BE2C (cell line): ENCODE data around the gene ZNF385B.

Experiments used
- DNase-seq: peaks from one replicate; pipeline ENCODE4 v3.0.0-alpha.2; 2020
- H3K27me3 ChIP-seq: fragments of 250-450 bp; sonication (Bioruptor Pico); 2 replicates; pipeline ENCODE4 v1.5.1; 2020; ENCODE audit warnings: mild to moderate bottlenecking
- H3K36me3 ChIP-seq: fragments of 250-450 bp; sonication (Bioruptor Pico); 2 replicates; pipeline ENCODE4 v1.5.1; 2020; ENCODE audit warnings: mild to moderate bottlenecking
- H3K4me1 ChIP-seq: fragments of 250-450 bp; sonication (Bioruptor Pico); 2 replicates; pipeline ENCODE4 v1.5.1; 2020
- H3K4me3 ChIP-seq: 2 replicates; pipeline ENCODE4 v1.5.1; 2011; ENCODE audit warnings: low read depth, low read length
- H3K9me3 ChIP-seq: fragments of 250-450 bp; sonication (Bioruptor Pico); 2 replicates; pipeline ENCODE4 v1.5.1; 2020
- TF ChIP-seq, protein P1 (sequence below): IDR thresholded peaks from 2 replicates; pipeline ENCODE4 v1.5.1; 2012; ENCODE audit warnings: mild to moderate bottlenecking, low read depth, low read length

ZNF385B gene

DNA sequence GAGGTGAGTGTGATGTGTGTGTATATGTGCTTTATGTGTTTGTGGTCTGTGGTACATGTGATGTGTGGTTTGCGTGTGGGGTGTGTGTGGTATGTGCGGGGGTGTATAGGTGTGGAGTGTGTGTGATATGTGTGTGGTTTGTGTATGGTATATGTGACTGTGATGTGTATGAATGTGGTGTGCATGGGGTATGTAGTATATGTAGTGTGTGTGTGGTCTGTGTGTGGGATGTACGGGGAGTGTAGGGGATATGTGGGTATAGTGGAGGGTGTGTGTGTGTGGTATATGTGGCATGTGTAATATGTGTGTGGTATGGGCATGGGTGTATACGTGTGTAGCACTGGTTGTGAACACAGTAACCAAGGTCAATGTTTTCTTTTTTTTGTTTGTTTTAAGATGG, 87.4 kb downstream of the ZNF385B start:
- DNase-seq: no peak
- Histone ChIP-seq H3K27me3 (no peaks in the 10 kb centered on the region), H3K36me3 (no peaks in the 10 kb centered on the region), H3K4me1 (no peaks in the 10 kb centered on the region), H3K4me3 (no peak overlapping the region), H3K9me3 (no peaks in the 10 kb centered on the region)
- TF ChIP-seq, protein P1, sequence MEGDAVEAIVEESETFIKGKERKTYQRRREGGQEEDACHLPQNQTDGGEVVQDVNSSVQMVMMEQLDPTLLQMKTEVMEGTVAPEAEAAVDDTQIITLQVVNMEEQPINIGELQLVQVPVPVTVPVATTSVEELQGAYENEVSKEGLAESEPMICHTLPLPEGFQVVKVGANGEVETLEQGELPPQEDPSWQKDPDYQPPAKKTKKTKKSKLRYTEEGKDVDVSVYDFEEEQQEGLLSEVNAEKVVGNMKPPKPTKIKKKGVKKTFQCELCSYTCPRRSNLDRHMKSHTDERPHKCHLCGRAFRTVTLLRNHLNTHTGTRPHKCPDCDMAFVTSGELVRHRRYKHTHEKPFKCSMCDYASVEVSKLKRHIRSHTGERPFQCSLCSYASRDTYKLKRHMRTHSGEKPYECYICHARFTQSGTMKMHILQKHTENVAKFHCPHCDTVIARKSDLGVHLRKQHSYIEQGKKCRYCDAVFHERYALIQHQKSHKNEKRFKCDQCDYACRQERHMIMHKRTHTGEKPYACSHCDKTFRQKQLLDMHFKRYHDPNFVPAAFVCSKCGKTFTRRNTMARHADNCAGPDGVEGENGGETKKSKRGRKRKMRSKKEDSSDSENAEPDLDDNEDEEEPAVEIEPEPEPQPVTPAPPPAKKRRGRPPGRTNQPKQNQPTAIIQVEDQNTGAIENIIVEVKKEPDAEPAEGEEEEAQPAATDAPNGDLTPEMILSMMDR: no peak

DNA sequence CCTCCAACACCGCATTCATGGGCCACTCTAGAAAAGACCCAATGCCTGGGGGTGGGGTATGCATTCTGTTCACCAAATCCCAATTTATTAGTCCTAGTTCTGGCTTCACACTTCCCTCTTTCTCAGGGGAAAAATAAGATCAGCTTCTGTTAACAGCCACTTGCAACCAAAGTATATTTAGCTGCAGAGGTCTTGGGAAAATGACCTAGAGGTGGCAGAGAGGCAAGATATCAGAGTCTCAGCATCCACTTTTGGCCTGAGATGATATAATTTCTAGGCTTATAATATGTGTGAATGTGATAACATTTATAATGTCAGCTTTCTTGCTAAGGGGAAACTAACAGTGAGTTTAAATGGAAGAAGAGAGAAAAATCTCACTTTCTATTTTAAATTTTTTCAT, 89.1 kb downstream of the ZNF385B start:
- DNase-seq: no peak
- Histone ChIP-seq H3K36me3 (no peaks in the 10 kb centered on the region), H3K27me3 (no peaks in the 10 kb centered on the region), H3K9me3 (no peaks in the 10 kb centered on the region), H3K4me1 (no peaks in the 10 kb centered on the region), H3K4me3 (no peak overlapping the region)
- TF ChIP-seq, protein P1: no peak

DNA sequence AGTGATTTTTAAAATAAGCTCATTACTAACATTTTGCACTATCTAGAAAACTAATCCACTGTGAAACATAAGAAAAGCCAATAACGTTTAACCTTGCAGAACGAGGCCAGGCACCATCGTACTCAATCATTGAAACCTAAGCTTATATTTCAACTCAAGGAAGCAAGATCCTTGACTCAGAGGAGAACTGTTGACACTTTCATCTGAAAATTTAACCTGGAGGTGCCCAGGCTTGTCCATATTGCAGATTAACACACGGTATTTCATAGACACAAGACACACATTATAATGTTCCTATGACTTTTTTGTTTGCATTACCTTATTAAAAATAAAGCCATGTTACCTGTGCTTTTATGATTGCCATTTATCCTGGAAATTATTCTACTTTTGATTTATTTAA, 89.6 kb downstream of the ZNF385B start:
- H3K4me1 ChIP-seq: no peaks in the 10 kb centered on the region
- no peaks in the 10 kb centered on the region for H3K27me3 ChIP-seq
- H3K36me3 ChIP-seq: no peaks in the 10 kb centered on the region
- no peaks in the 10 kb centered on the region for H3K9me3 ChIP-seq
- no peak overlapping the region for H3K4me3 ChIP-seq
- DNase-seq: no peak
- TF ChIP-seq, protein P1: no peak

DNA sequence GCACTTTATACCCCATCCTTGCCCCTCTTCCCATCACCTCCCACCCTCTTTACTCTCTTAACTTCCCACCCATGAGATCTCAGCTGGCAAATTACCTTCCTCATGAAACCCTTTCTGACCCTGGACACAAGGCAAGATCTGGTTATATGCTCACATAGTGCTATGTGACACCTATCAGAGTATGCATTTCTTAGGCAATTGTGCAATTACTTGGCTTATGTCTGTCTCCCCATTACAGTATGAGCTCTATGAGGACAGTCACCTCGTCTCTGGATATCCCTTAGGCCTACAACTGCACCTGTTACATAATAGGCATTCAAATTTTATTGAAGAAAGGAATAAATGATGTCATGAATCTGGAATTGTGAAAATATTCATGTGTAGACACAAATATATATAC, 91.4 kb downstream of the ZNF385B start:
- Histone ChIP-seq H3K36me3 (no peaks in the 10 kb centered on the region), H3K4me3 (no peak overlapping the region), H3K4me1 (no peaks in the 10 kb centered on the region), H3K9me3 (no peaks in the 10 kb centered on the region), H3K27me3 (no peaks in the 10 kb centered on the region)
- no peak for DNase-seq
- TF ChIP-seq, protein P1: no peak

DNA sequence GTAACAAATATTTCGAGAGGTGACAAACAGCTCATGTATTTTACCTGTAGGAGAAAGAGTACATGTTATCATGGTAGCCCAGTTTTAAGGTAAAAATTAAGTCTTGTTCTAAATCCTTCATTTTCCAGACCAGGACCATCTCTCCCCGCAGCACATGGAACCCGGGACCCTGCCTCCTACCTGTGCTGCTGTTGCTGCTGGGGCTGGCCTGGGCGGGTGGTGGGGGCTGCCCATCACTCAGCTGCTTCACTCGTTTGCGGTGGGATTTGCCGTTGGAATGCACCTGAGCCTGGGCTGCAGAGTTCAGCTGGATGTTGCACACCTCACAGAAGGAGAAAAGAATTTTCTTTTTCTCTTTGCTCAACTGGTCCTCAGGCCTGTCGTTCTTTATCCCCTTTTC, 92.1 kb downstream of the ZNF385B start:
- Histone ChIP-seq H3K4me1 (no peaks in the 10 kb centered on the region), H3K9me3 (no peaks in the 10 kb centered on the region), H3K4me3 (no peak overlapping the region), H3K36me3 (no peaks in the 10 kb centered on the region), H3K27me3 (no peaks in the 10 kb centered on the region)
- DNase-seq: no peak
- TF ChIP-seq, protein P1: no peak

DNA sequence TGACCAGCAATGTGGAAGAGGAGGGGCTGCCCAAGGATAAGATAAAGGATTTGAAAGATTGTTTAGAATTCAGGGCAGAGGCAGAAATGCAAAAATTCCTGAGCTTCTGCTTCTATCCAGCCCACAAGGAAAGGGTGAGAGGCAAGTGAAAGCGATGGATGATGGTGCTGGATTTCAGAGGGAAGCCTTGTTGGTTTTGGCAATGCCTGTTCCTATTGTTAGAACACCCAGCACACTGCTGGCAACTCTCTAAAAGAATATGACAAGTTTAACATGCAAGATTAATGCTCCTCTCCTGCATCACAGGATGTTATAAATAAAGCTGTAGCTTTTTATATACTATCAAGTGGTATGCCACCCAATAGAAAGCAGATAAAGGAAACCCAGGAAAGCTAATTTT, 92.6 kb downstream of the ZNF385B start:
- Histone ChIP-seq H3K4me1 (no peaks in the 10 kb centered on the region), H3K27me3 (no peaks in the 10 kb centered on the region), H3K36me3 (no peaks in the 10 kb centered on the region), H3K9me3 (no peaks in the 10 kb centered on the region), H3K4me3 (no peak overlapping the region)
- no peak for DNase-seq
- TF ChIP-seq, protein P1: no peak
